ENCODE measurements around the gene CASZ1. TPM values are rescaled to one million over a fixed set of nuclear protein-coding genes. Genes with fewer than 3 reads are reported as not detected.

CASZ1 gene
- total and polyA plus RNA-seq, 5 experiments from 2014 or later: 0.60 to 13.0 (median 1.4) TPM

Other genes starting within 250 kb of the CASZ1 start
- 100 to 1,000 TPM; 193 to 211 TPM for gene TARDBP, start 216.0 kb upstream of the CASZ1 start, total RNA-seq
- gene TARDBP, start 216.0 kb upstream of the CASZ1 start, polyA plus RNA-seq: 10 to 100 TPM; 46.6 to 65.2 (median 54.2) TPM